ENCODE results near the gene PES1.
"Not testable (repeated sequence)": the region's sequence is repeated elsewhere in the genome, so short reads cannot be mapped to it uniquely, and the experiment has no call there.

PES1 gene

GRCh38 chr22:30626413-30626812, 34.7 kb upstream of the PES1 start:
- Histone ChIP-seq H3K9me2 (replicated peaks; ENCODE audit: insufficient read depth, low read length) (no peaks in the 10 kb centered on the region), H3K27ac (ENCODE audit: low read depth, low read length) (no peak overlapping the region), H3K9me3 (ENCODE audit: insufficient read depth, low read length) (no peaks in the 10 kb centered on the region), H3K79me2 (ENCODE audit: insufficient read depth, low read length) (no peaks in the 10 kb centered on the region), H3K4me3 (ENCODE audit: insufficient read depth, low read length, poor library complexity, severe bottlenecking) (no peak overlapping the region), H3K4me2 (ENCODE audit: low read depth, low read length, poor library complexity, severe bottlenecking) (no peak overlapping the region), H4K20me1 (ENCODE audit: low read depth, low read length) (no peaks in the 10 kb centered on the region), H3F3A (ENCODE audit: insufficient read depth) (no peaks in the 10 kb centered on the region), H3K27me3 (ENCODE audit: low read length) (no peaks in the 10 kb centered on the region), H2AFZ (ENCODE audit: low read depth, low read length, severe bottlenecking) (no peak overlapping the region), H3K9ac (ENCODE audit: low read length) (no peak overlapping the region), H3K36me3 (ENCODE audit: low read length) (no peaks in the 10 kb centered on the region)
- TF ChIP-seq EZH2phosphoT487 (conservative IDR thresholded peaks at IDR 0.05; ENCODE audit: low read length) (no peak), CTCF (IDR thresholded peaks at IDR 0.05; ENCODE audit: insufficient read depth, low read length, poor library complexity, severe bottlenecking) (no peak)

GRCh38 chr22:30619909-30620308, 28.2 kb upstream of the PES1 start:
- not testable (repeated sequence) for H4K20me1 ChIP-seq (ENCODE audit: low read depth, low read length); H3F3A ChIP-seq (ENCODE audit: insufficient read depth); H3K79me2 ChIP-seq (ENCODE audit: insufficient read depth, low read length); H3K9me3 ChIP-seq (ENCODE audit: insufficient read depth, low read length); H3K9me2 ChIP-seq (replicated peaks; ENCODE audit: insufficient read depth, low read length); H3K4me2 ChIP-seq (ENCODE audit: low read depth, low read length, poor library complexity, severe bottlenecking); H3K27ac ChIP-seq (ENCODE audit: low read depth, low read length); H3K36me3 ChIP-seq (ENCODE audit: low read length); H3K27me3 ChIP-seq (ENCODE audit: low read length); H3K4me3 ChIP-seq (ENCODE audit: insufficient read depth, low read length, poor library complexity, severe bottlenecking); H3K9ac ChIP-seq (ENCODE audit: low read length); H2AFZ ChIP-seq (ENCODE audit: low read depth, low read length, severe bottlenecking)

- Histone ChIP-seq H3K79me2 (ENCODE audit: insufficient read depth, low read length) (no peaks in the 10 kb centered on the region), H3K9me2 (replicated peaks; ENCODE audit: insufficient read depth, low read length) (no peaks in the 10 kb centered on the region), H3K27ac (ENCODE audit: low read depth, low read length) (no peak overlapping the region), H3K36me3 (ENCODE audit: low read length) (no peaks in the 10 kb centered on the region), H3K27me3 (ENCODE audit: low read length) (no peaks in the 10 kb centered on the region), H3F3A (ENCODE audit: insufficient read depth) (no peaks in the 10 kb centered on the region), H3K9ac (ENCODE audit: low read length) (no peak overlapping the region), H2AFZ (ENCODE audit: low read depth, low read length, severe bottlenecking) (no peak overlapping the region), H3K9me3 (ENCODE audit: insufficient read depth, low read length) (no peaks in the 10 kb centered on the region), H3K4me2 (ENCODE audit: low read depth, low read length, poor library complexity, severe bottlenecking) (no peak overlapping the region), H4K20me1 (ENCODE audit: low read depth, low read length) (no peaks in the 10 kb centered on the region), H3K4me3 (ENCODE audit: insufficient read depth, low read length, poor library complexity, severe bottlenecking) (no peak overlapping the region)
- no peak for TF ChIP-seq EZH2phosphoT487 (conservative IDR thresholded peaks at IDR 0.05; ENCODE audit: low read length)
- TF ChIP-seq CTCF (IDR thresholded peaks at IDR 0.05; ENCODE audit: insufficient read depth, low read length, poor library complexity, severe bottlenecking) = no peak
Measured at GRCh38 chr22:30617819-30618218, 26.1 kb upstream of the PES1 start.

GRCh38 chr22:30615543-30615954, 23.8 kb upstream of the PES1 start:
- Histone ChIP-seq H3K4me3 (ENCODE audit: insufficient read depth, low read length, poor library complexity, severe bottlenecking) (no peak overlapping the region), H2AFZ (ENCODE audit: low read depth, low read length, severe bottlenecking) (no peak overlapping the region), H3K27ac (ENCODE audit: low read depth, low read length) (no peak overlapping the region), H3K27me3 (ENCODE audit: low read length) (no peaks in the 10 kb centered on the region), H3K36me3 (ENCODE audit: low read length) (no peaks in the 10 kb centered on the region), H4K20me1 (ENCODE audit: low read depth, low read length) (no peaks in the 10 kb centered on the region), H3F3A (ENCODE audit: insufficient read depth) (no peaks in the 10 kb centered on the region), H3K9ac (ENCODE audit: low read length) (no peak overlapping the region), H3K4me2 (ENCODE audit: low read depth, low read length, poor library complexity, severe bottlenecking) (no peak overlapping the region), H3K79me2 (ENCODE audit: insufficient read depth, low read length) (no peaks in the 10 kb centered on the region), H3K9me2 (replicated peaks; ENCODE audit: insufficient read depth, low read length) (no peaks in the 10 kb centered on the region), H3K9me3 (ENCODE audit: insufficient read depth, low read length) (no peaks in the 10 kb centered on the region)
- TF ChIP-seq EZH2phosphoT487 (conservative IDR thresholded peaks at IDR 0.05; ENCODE audit: low read length) = no peak
- no peak for TF ChIP-seq CTCF (IDR thresholded peaks at IDR 0.05; ENCODE audit: insufficient read depth, low read length, poor library complexity, severe bottlenecking)

Measured in SU-DHL-6 (cell line).